HG03175 (cell line): ENCODE data around the gene SLC12A3.
A peak's percentile ranks its signal among the peaks of the same experiment; 100 is the strongest.

Source experiments
- ATAC-seq: cut with Tn5 transposase; IDR thresholded peaks from one replicate; pipeline ENCODE4 v1.9.1; 2021; ENCODE audit warnings: mild to moderate bottlenecking, moderate library complexity; ENCODE audit not compliant: unreplicated experiment

SLC12A3 gene

GRCh38 chr16:56888806-56889205, 23.8 kb downstream of the SLC12A3 start:
- ATAC-seq: peak; percentile 81

DNA sequence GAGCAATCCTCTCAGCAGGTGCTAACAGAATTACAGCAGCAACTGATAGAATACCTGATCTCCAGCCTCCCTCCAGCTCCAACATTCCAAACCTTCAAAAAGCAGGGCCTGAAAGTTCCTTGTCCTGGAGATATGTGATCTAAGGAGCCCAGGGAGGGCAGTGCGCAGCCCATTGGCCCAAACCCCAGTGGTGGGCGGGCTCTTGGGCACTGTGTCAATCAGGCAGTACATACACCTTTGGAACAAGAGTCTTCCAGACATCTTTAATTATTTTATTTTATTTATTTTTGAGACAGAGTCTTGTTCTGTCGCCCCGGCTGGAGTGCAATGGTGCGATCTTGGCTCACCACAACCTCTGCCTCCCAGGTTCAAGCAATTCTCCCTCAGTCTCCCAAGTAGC, 24.2 kb downstream of the SLC12A3 start:
- ATAC-seq: peak; percentile 41

GRCh38 chr16:56891685-56892084, 26.7 kb downstream of the SLC12A3 start:
- no peak for ATAC-seq

GRCh38 chr16:56892705-56893104, 27.7 kb downstream of the SLC12A3 start:
- no peak for ATAC-seq

GRCh38 chr16:56894331-56894917, 29.4 kb downstream of the SLC12A3 start:
- ATAC-seq: no peak

DNA sequence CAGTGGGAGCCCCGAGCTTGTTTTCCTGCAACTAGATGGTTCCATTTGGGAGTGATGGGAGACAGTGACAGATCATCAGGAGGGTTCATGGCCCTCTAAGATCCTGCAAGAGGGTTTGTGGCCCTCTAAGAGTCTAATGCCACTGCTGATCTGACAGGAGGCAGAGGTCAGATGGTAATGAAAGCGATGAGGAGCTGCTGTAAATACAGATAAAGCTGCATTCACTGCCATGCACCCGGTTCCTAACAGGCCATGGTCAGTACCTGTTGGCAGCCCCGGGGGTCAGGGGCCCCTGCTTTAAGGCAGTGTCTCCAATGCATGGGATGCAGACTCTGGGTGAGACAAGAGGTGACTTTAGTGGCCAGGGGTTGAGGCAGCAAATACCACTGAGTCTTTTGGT, 30.8 kb downstream of the SLC12A3 start:
- no peak for ATAC-seq

- no peak for ATAC-seq
Observed at GRCh38 chr16:56896244-56896643, 31.2 kb downstream of the SLC12A3 start.

GRCh38 chr16:56897026-56897799, 32.2 kb downstream of the SLC12A3 start:
- ATAC-seq: no peak

DNA sequence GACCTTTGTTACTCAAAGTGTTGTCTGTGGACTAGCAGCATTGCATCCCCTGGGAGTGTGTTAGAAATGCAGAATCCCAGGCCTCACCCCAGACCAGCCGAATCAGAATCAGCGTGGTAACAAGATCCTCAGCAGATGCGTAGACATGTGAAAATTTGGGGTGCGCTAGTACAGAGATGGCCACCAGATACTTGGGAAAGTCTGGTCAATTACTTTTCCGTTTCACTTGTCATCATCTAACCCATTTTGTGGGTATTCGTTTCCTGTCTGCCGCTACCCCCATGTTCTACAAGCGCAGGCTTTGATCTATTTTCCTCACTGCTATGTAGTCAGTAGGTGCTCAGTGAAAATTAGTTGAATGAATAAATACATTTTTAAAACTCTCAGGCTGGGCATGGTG, 33.8 kb downstream of the SLC12A3 start:
- no peak for ATAC-seq

DNA sequence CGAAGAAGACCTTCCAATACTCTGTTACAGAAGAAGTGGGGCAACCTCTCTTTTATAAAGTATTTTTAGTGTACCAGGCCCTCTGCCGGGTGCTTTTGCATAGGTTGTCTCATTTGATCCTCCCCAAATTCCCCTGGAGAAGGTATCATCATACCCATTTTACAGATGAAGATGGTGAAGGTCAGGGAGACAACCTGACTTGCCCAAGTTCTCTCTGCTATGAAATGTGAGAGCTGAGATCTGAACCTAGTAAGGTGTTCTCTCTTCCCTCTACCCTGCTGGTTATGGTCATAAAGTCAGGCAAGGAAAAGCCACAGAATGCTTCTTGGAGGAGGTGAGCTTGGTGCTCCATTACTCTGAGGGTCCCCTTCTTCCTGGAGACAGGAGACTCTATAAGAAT, 38.9 kb downstream of the SLC12A3 start:
- ATAC-seq: no peak

- no peak for ATAC-seq
Observed at GRCh38 chr16:56907401-56907800, 42.4 kb downstream of the SLC12A3 start.

GRCh38 chr16:56909527-56909979, 44.5 kb downstream of the SLC12A3 start:
- no peak for ATAC-seq

- no peak for ATAC-seq
Observed at GRCh38 chr16:56910112-56910511, 45.1 kb downstream of the SLC12A3 start.

DNA sequence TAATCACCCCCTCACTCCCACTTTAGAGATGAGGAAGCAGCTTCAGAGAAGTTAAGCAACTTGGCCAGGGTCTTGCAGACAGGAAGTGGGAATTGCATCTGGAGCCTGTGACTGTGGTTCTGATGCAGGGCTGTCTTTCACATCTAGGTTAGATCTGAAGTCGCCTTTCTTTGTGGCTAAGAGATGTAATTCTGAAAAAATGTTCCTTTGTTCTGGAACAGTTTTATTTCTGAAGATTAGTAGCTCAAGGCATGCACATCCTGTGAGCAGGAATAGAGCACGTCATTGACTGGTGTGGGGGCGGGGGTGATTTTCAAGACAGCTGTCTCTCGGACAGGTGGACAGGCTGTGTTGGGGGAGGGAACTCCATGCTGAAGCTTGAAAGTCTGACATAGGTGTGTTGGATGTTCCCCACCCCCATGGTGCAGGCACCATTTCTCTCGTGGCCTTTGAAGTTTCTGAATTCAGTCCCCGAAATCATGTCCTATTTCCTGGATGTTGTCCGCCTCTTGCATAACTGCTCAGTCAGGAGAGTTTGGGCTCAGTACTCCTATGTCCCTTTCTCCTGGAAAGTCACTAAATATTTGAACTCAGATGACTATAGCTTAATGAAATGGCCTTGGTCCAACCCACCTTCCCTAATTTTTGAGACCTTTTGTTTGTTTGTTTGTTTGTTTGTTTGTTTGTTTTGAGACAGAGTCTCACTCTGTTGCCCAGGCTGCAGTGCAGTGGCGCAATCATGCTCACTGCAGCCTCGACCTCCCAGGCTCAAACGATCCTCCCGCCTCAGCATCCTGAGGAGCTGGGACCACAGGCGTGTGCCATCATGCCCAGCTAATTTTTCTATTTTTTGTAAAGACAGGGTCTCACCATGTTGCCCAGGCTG, 45.9 kb downstream of the SLC12A3 start:
- ATAC-seq: no peak

DNA sequence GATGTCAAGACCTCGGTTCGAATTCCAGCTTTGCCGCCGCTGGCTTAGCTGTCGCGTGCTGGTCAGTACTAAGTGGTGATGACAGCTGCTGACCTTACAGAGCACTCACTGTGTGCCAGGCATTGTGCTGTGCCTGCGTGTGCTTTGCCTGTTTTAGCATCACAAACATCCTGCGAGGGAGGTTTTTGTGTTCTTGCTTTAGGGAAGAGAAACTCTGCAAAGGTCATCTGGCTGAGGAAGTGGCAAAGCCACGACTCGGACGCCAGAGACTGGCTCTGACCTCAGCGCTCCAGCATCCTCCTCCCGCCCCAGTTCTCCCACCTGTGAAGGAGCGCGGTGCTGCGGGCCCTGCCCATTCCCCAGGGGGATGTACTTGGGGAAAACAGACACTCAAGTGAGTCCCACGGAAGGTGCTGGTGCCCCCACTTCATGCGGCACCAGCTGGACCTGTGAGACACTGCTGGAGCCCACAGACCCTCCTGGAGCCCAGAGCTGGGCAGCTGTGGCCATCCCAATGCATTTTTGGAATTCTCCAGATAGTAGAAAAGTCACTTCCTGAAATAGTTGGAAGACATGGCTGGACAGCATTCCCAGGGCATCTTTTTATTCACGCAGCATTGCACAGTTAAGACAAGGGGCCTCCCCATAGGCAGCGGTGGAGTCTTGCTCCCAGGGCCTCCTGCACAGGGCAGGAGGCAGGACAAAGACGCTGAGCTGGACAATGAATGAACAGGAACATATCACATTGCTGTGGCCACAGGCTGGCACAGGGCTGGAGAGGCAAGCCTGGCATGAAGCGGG, 47.0 kb downstream of the SLC12A3 start:
- peak; percentile 68 for ATAC-seq

DNA sequence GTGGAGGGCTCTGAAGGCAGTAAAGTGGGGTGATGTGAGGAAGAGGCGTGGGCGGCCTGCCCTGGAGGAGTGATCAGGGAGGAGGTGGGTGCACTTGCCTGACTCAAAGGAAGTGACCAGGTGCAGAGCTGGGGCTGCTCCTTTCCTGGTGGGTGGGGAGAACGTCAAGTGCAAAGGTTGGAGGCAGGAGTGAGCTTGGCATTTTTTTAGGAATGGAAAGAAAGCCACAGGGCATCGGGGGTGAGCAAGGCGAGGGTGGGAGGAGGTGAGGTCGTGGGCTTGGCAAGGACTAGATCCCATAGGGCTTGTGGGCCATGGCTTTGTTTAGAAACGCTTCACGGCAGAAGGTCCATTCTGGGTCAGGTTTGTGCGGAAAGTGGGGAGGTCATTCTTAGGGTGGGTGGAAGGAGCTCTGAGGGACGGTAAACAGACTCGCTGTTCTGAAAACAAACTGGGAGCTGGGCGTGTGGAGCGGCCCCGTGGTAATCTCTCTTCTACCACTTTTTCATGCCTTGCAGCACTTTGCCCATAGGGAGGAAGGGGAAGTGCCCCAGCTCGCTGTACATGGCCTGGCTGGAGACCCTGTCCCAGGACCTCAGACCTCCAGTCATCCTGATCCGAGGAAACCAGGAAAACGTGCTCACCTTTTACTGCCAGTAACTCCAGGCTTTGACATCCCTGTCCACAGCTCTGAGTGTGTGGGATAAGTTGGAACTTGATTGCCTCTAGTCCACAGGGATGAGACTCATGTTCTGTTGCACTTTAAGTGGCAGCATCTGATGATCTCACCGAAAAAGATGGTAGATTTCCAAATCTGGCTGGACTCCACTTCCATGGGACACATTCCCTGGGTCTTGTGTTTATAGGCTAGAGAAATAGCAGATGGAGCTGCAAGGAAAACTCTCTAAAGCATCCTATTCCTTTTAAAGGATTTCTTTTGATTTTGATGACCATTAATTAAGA, 48.0 kb downstream of the SLC12A3 start:
- ATAC-seq: no peak

DNA sequence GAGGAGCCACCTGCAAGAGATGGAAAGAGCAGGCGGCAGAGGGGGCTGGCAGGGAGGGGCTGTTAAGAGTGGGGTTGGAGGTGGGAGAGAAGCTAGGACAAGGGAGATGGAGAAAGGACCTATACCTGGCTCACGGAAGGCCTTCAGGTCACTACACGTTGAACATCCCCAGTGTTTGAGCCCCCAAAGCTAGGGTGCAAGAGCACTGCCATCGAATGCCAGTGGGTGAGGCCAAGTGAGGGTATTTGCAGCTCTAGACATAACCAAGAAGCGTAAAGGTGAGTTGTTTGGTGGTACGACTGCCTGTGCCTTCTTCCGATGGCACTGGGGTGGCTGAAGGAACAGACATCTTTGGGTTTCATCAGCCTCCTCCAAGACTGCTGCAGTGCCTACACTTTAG, 49.9 kb downstream of the SLC12A3 start:
- no peak for ATAC-seq

DNA sequence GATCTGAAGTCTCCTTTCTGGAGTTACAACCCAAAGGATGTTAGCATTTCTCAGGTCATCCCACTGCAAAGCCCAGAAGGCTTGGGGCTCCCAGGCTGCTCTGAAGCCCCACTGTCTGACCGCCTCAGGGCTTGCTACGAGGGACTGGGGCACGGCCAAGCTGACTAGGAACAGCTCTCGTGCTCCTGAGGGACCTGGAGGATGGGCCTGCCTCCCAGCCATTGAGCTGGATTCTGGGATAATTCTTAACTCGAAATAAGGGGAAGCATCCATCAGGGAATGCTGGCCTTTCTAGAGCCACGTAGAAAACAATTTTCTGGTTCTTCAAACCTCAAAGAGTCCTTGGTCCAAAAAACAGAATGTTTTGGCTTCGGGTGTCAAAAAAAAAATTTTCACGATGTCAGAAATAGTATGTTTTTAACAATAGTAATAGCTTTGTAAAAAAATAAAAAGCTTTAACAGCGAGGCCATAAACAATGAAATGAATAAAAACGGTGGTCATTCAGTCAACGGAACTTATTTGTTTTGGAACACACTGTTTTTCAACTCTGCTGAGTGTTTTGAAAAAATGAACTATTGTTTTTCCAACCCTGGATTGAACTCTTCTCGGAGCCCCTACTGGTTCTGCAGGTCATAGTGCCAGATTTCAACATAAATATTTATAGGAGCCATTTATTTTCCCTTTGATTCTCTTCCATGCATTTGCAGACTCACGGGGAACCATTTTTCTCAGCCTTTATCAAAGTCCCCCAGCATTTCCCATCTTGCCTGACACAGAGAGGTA, 50.5 kb downstream of the SLC12A3 start:
- no peak for ATAC-seq
